MG63 (cell line): ENCODE results near the gene PARP6. TPM values are rescaled to one million over a fixed set of nuclear protein-coding genes. Genes with fewer than 3 reads are reported as not detected.

Experiments used
- DNase-seq: peaks from one replicate; pipeline ENCODE4 v3.0.0-alpha.2; 2020
- H3K27me3 ChIP-seq: fragments of 250-450 bp; sonication (Bioruptor Pico); 2 replicates; pipeline ENCODE4 v1.5.1; 2020; ENCODE audit warnings: mild to moderate bottlenecking, moderate library complexity
- H3K36me3 ChIP-seq: fragments of 250-450 bp; sonication (Bioruptor Pico); 2 replicates; pipeline ENCODE4 v1.5.1; 2020; ENCODE audit warnings: mild to moderate bottlenecking, moderate library complexity
- H3K4me3 ChIP-seq: fragments of 250-450 bp; sonication (Bioruptor Pico); 2 replicates; pipeline ENCODE4 v1.5.1; 2020; ENCODE audit warnings: mild to moderate bottlenecking, moderate library complexity
- H3K9me3 ChIP-seq: fragments of 250-450 bp; sonication (Bioruptor Pico); 2 replicates; pipeline ENCODE4 v1.5.1; 2020; ENCODE audit warnings: mild to moderate bottlenecking, moderate library complexity
- total RNA-seq: library from RNA; depleted of rRNA; stranded (reverse); fragments of >200 nt; shearing (Covaris generic); gene quantifications from 2 replicates; pipeline ENCODE4 v1.2.3, GENCODE V29; 2014; ENCODE audit warnings: low replicate concordance; rRNA removed

The PARP6 gene
- total RNA-seq, 1 experiment from 2014 or later: 28.4 TPM

- no peaks in the 10 kb centered on the region for H3K9me3 ChIP-seq
- DNase-seq: no peak
- H3K36me3 ChIP-seq: peaks cover 50% of the 10 kb centered on the region
- no peak within 1 kb of the TSS for H3K4me3 ChIP-seq
- no peaks in the 10 kb centered on the region for H3K27me3 ChIP-seq
These were observed 74.6 kb downstream of the PARP6 start, which contains the start of gene GRAMD2A for GRCh38 chr15:72197460-72198355. TSS of gene GRAMD2A (minus strand) at chr15:72197787.

GRCh38 chr15:72197041-72197459 lies 75.3 kb downstream of the PARP6 start:
- Histone ChIP-seq H3K4me3 (no peak overlapping the region), H3K9me3 (no peaks in the 10 kb centered on the region), H3K36me3 (peaks cover 43% of the 10 kb centered on the region), H3K27me3 (no peaks in the 10 kb centered on the region)
- DNase-seq: no peak

DNA sequence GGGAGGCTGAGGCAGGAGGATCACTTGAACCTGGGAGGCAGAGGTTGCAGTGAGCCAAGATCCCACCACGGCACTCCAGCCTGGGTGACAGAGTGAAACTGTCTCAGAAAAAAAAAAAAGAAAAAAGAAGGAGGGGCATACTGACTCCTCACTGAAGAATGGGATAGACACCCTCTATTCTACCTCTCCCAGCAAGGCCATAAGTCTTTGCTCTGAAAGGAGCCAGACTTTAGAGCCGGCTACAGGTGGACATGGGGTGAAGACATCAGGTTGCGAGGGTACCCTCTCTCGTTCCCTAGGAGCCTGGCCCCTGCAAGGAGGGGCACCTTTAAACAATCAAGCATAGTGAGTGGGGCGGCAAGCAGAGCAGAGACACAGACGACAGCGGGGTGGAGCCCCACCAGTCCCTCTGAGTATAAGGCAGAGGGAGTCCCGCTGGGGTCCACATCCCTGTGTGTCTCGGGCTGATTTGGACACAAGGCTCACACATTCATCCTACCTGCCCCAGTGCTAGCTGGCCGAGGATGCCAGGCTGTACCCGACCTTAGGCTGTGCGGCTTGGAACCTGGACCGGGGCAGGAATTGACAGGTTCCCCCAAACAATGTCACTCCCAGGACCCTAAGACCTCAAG lies 75.8 kb downstream of the PARP6 start:
- H3K9me3 ChIP-seq: no peaks in the 10 kb centered on the region; the same call in 1 of the 2 replicates
- no peak for DNase-seq

DNA sequence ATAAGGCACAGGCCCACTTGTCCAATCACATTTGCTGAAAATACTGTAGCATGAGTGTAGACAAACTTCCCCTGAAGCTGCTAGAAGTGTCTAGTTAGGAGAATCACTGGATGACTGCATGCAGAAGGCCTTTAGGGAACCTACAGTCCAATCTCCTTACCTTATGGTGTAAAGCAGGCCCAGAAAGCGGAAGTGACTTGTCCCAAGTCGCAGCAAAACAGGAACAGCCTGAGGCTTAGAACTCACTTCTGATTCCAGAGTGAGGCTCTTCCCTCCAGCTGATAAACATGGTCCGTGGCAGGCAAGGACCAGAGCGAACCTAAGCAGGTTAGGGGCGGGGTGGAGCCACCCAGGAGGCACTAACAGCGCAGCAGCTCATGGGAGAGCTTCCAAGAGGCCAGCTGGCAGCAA lies 77.2 kb downstream of the PARP6 start:
- Histone ChIP-seq H3K9me3 (no peaks in the 10 kb centered on the region; the same call in 1 of the 2 replicates), H3K27me3 (no peaks in the 10 kb centered on the region), H3K4me3 (no peak overlapping the region), H3K36me3 (peaks cover 24% of the 10 kb centered on the region)
- DNase-seq: no peak

More for the DNA sequence above, 75.8 kb downstream of the PARP6 start:
- Histone ChIP-seq H3K4me3 (no peak overlapping the region), H3K36me3 (peaks cover 38% of the 10 kb centered on the region), H3K27me3 (no peaks in the 10 kb centered on the region)

DNA sequence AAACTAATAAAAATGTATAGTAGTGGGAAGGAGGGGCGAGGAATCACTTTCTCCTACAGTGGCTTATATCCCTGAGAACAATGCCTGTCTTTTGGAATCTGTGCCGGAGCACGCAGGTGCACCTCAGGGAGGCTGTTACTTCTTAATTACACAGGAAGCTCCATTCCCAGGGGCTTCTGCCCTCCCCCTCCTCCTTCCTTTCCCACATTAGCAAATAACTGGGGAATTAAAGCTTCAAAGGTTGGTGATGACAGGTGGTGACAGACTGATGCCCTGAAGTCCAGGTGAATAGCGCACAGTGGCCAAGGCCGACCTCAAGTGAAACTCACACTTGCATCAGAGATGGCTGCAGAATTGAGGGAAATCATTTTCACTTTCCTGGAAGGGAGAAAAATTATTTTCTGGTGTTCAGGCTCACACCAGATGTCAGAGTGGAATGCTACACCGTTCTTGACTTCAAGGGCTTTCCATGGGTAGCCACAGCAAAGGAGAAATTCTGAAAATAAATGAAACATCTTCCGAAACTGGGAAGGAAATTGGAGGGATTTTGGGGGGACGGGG lies 78.4 kb downstream of the PARP6 start:
- no peak for DNase-seq
- H3K4me3 ChIP-seq: no peak overlapping the region
- no peaks in the 10 kb centered on the region; the same call in 1 of the 2 replicates for H3K9me3 ChIP-seq
- H3K36me3 ChIP-seq: peaks cover 12% of the 10 kb centered on the region
- H3K27me3 ChIP-seq: no peaks in the 10 kb centered on the region

GRCh38 chr15:72192416-72192815 lies 79.9 kb downstream of the PARP6 start:
- Histone ChIP-seq H3K9me3 (no peaks in the 10 kb centered on the region; the same call in 1 of the 2 replicates), H3K27me3 (no peaks in the 10 kb centered on the region), H3K4me3 (no peak overlapping the region), H3K36me3 (no peaks in the 10 kb centered on the region)
- DNase-seq: no peak

Other genes starting within 250 kb of the PARP6 start
- gene MYO9A, start 154.4 kb downstream of the PARP6 start, total RNA-seq: 21.1 and 22.6 TPM in 2 replicates
- gene SENP8, start 154.2 kb downstream of the PARP6 start, total RNA-seq: 0.84 and 1.7 TPM in 2 replicates
- not detected in 2 replicates for gene GRAMD2A, start 74.8 kb downstream of the PARP6 start, total RNA-seq
- 3,484 and 3,839 TPM in 2 replicates for gene PKM, start 41.4 kb downstream of the PARP6 start, total RNA-seq
- 1.1 TPM in 1 of 2 replicates, not detected in the other for gene CELF6, start 47.6 kb upstream of the PARP6 start, total RNA-seq
- gene HEXA, start 103.5 kb upstream of the PARP6 start, total RNA-seq: 93.1 and 153 TPM in 2 replicates
- gene TMEM202, start 125.8 kb upstream of the PARP6 start, total RNA-seq: not detected in 2 replicates
- gene ARIH1, start 201.8 kb upstream of the PARP6 start, total RNA-seq: 19.7 and 62.6 TPM in 2 replicates